HCT116 (cell line): ENCODE data around the gene EGFL6. TPM values are rescaled to one million over a fixed set of nuclear protein-coding genes. Genes with fewer than 3 reads are reported as not detected.

Experiments
- ATAC-seq: fragments of 200-7000 bp; cut with Tn5 transposase; 2 replicates; pipeline ENCODE4 v1.9.1; 2020; ENCODE audit warnings: mild to moderate bottlenecking, moderate library complexity
- Bru-seq: library from RNA; stranded (reverse); fragments of 400-500 nt; gene quantifications from one replicate; lab custom pipeline; 2021; lab: Mats Ljungman, UMichigan
- BruChase-seq, 2 experiments: library from RNA; stranded (reverse); fragments of 400-500 nt; gene quantifications; one replicate each; lab custom pipeline; 2021; lab: Mats Ljungman, UMichigan
- BruUV-seq: library from RNA; stranded (reverse); fragments of 400-500 nt; replicated peaks from 2 replicates; lab custom pipeline; 2021; lab: Mats Ljungman, UMichigan
- CTCF ChIA-PET: fragments of 300-600 bp; sonication (Branson Sonifier 250); formaldehyde crosslinking; loops from one replicate; lab custom pipeline; 2021; ENCODE audit warnings: antibody characterized with exemption; lab: Charles Lee
- POLR2A ChIA-PET: fragments of 300-600, 350-600 bp; sonication (Branson Sonifier 250); formaldehyde crosslinking; loops from one replicate; lab custom pipeline; 2021; ENCODE audit warnings: antibody characterized with exemption; lab: Charles Lee
- RAD21 ChIA-PET, 2 experiments: fragments of 300-600 bp; sonication (Branson Sonifier 250); formaldehyde crosslinking; loops; one replicate each; lab custom pipeline; 2023; ENCODE audit warnings: low total read pairs in 2 of 2; ENCODE audit not compliant: uncharacterized antibody in 2 of 2, unreplicated experiment in 2 of 2, low non-redundant PET in 1 of 2; lab: Charles Lee
- DNase-seq: peaks from one replicate; pipeline ENCODE4 v3.0.0-alpha.2; 2010; ENCODE audit warnings: low read depth, low spot score
- H2AFZ ChIP-seq: fragments of 200-600 bp; shearing (Covaris generic), sonication (generic); 2 replicates; pipeline ENCODE4 v1.6.1; 2017; ENCODE audit warnings: low read depth, mixed run types, mixed read lengths, antibody characterized with exemption, low read length; ENCODE audit not compliant: poor library complexity, severe bottlenecking
- H3K27ac ChIP-seq: 2 replicates; pipeline ENCODE4 v1.5.1; 2012; ENCODE audit warnings: low read depth, low read length
- H3K27me3 ChIP-seq: fragments of 200-600 bp; sonication (generic); 2 replicates; pipeline ENCODE4 v1.6.1; 2016; ENCODE audit warnings: mixed run types, low read length, mixed read lengths; ENCODE audit not compliant: insufficient read depth
- H3K36me3 ChIP-seq, 2 experiments: fragments of 200-500 bp in 1 of 2; fragments of 200-600 bp in 1 of 2; sonication (Bioruptor generic) in 1 of 2; sonication (generic) in 1 of 2; 2 replicates each; pipeline versions ENCODE4 v1.5.1 to v1.6.1; 2014 to 2016; ENCODE audit warnings: low read length in 2 of 2, inconsistent platforms in 1 of 2, mixed read lengths in 1 of 2, mixed run types in 1 of 2; ENCODE audit not compliant: insufficient read depth in 2 of 2, control insufficient read depth in 1 of 2
- H3K4me1 ChIP-seq, 2 experiments: fragments of 200-600 bp in 1 of 2; sonication (generic) in 1 of 2; 2 replicates each; pipeline versions ENCODE4 v1.5.1 to v1.6.1; 2012 to 2017; ENCODE audit warnings: low read length in 2 of 2, inconsistent platforms in 1 of 2, mild to moderate bottlenecking in 1 of 2, mixed read lengths in 1 of 2, mixed run types in 1 of 2, moderate library complexity in 1 of 2; ENCODE audit not compliant: insufficient read depth in 2 of 2, control insufficient read depth in 1 of 2
- H3K4me2 ChIP-seq: fragments of 200-600 bp; sonication (generic); 2 replicates; pipeline ENCODE4 v1.6.1; 2017; ENCODE audit warnings: mixed run types, low read length, mixed read lengths
- H3K4me3 ChIP-seq, 2 experiments: fragments of 200-600 bp in 1 of 2; sonication (generic) in 1 of 2; replicated peaks in 1 of 2; 2 replicates each; pipeline ENCODE4 v1.5.1; 2011 to 2016; ENCODE audit warnings: low read length in 2 of 2, control low read depth in 1 of 2, low read depth in 1 of 2, mild to moderate bottlenecking in 1 of 2, mixed read lengths in 1 of 2, mixed run types in 1 of 2
- H3K79me2 ChIP-seq: fragments of 200-600 bp; sonication (generic); 2 replicates; pipeline ENCODE4 v1.6.1; 2017; ENCODE audit warnings: mild to moderate bottlenecking, mixed run types, low read length, moderate library complexity, mixed read lengths; ENCODE audit not compliant: insufficient read depth
- H3K9ac ChIP-seq: fragments of 200-600 bp; sonication (generic); 2 replicates; pipeline ENCODE4 v1.6.1; 2016; ENCODE audit warnings: low read length, mixed read lengths
- H3K9me2 ChIP-seq: fragments of 200-600 bp; sonication (generic), shearing (Covaris generic); 2 replicates; pipeline ENCODE4 v1.6.1; 2017; ENCODE audit warnings: mixed run types, mild to moderate bottlenecking, moderate library complexity; ENCODE audit not compliant: insufficient read depth
- H3K9me3 ChIP-seq, 2 experiments: fragments of 200-500 bp in 1 of 2; fragments of 200-600 bp in 1 of 2; sonication (Bioruptor generic) in 1 of 2; sonication (generic) in 1 of 2; 2 replicates each; pipeline ENCODE4 v1.6.1; 2014 to 2017; ENCODE audit warnings: low read length in 2 of 2, mixed read lengths in 2 of 2, inconsistent platforms in 1 of 2, low read depth in 1 of 2, mild to moderate bottlenecking in 1 of 2, mixed run types in 1 of 2, moderate library complexity in 1 of 2; ENCODE audit not compliant: control insufficient read depth in 1 of 2, insufficient read depth in 1 of 2
- H4K20me1 ChIP-seq: fragments of 200-600 bp; sonication (generic), shearing (Covaris generic); 2 replicates; pipeline ENCODE4 v1.6.1; 2017; ENCODE audit warnings: mixed run types, mild to moderate bottlenecking, moderate library complexity; ENCODE audit not compliant: insufficient read depth
- ATF3 ChIP-seq: IDR thresholded peaks from 2 replicates; pipeline ENCODE4 v1.6.1; 2012
- CBX3 ChIP-seq: IDR thresholded peaks from 2 replicates; pipeline ENCODE4 v1.6.1; 2012; ENCODE audit warnings: low read depth
- EZH2 ChIP-seq: fragments of 200-600 bp; sonication (generic); IDR thresholded peaks from 2 replicates; pipeline ENCODE4 v1.6.1; 2017; ENCODE audit warnings: antibody characterized with exemption, mixed run types
- EZH2phosphoT487 ChIP-seq: fragments of 200-600 bp; IDR thresholded peaks from 2 replicates; pipeline ENCODE4 v1.6.1; 2018; ENCODE audit warnings: antibody characterized with exemption, borderline replicate concordance
- FOSL1 ChIP-seq: IDR thresholded peaks from 2 replicates; pipeline ENCODE4 v1.6.1; 2012; ENCODE audit warnings: low read depth
- POLR2A ChIP-seq: IDR thresholded peaks from 2 replicates; pipeline ENCODE4 v1.7.0; 2011; ENCODE audit warnings: borderline replicate concordance; ENCODE audit not compliant: insufficient read depth, insufficient read length; ENCODE audit errors: extremely low read depth
- POLR2AphosphoS5 ChIP-seq: IDR thresholded peaks from 2 replicates; pipeline ENCODE4 v1.6.1; 2011; ENCODE audit warnings: mild to moderate bottlenecking, low read depth, low read length, moderate library complexity
- REST ChIP-seq: IDR thresholded peaks from 2 replicates; pipeline ENCODE4 v1.6.1; 2012; ENCODE audit warnings: low read depth
- SIN3A ChIP-seq: IDR thresholded peaks from 2 replicates; pipeline ENCODE4 v1.6.1; 2012; ENCODE audit warnings: low read depth
- YY1 ChIP-seq: IDR thresholded peaks from 2 replicates; pipeline ENCODE4 v1.6.1; 2011; ENCODE audit warnings: low read length, low read depth, moderate library complexity, mild to moderate bottlenecking; ENCODE audit not compliant: insufficient replicate concordance; ENCODE audit errors: extremely low read depth
- ZFX ChIP-seq: fragments of 450-650 bp; IDR thresholded peaks from 2 replicates; pipeline ENCODE4 v1.6.1; 2017
- ZNF274 ChIP-seq: fragments of 200-500 bp; sonication (Bioruptor generic); IDR thresholded peaks from 2 replicates; pipeline ENCODE4 v1.6.1; 2014; ENCODE audit warnings: mild to moderate bottlenecking, low read depth, low read length, inconsistent platforms
- intact Hi-C: fragments of 100-400 bp; cut with micrococcal nuclease; formaldehyde crosslinking; loops from 2 replicates; pipeline ENCODE4 v1.10.0; 2022
- long read RNA-seq: library from polyadenylated mRNA; unstranded; transcript quantifications from one replicate; pipeline ENCODE4 v2.0.0, GENCODE V29; 2021; ENCODE audit not compliant: unreplicated experiment
- polyA plus RNA-seq: library from polyadenylated mRNA; unstranded; fragments of >200 nt; gene quantifications from 2 replicates; pipeline ENCODE4 v1.2.1, GENCODE V29; 2012; ENCODE audit warnings: missing spikeins
- total RNA-seq: library from RNA; stranded (reverse); gene quantifications from one replicate; pipeline ENCODE4 v1.2.1, GENCODE V29; 2021; ENCODE audit not compliant: unreplicated experiment

The EGFL6 gene, protein sequence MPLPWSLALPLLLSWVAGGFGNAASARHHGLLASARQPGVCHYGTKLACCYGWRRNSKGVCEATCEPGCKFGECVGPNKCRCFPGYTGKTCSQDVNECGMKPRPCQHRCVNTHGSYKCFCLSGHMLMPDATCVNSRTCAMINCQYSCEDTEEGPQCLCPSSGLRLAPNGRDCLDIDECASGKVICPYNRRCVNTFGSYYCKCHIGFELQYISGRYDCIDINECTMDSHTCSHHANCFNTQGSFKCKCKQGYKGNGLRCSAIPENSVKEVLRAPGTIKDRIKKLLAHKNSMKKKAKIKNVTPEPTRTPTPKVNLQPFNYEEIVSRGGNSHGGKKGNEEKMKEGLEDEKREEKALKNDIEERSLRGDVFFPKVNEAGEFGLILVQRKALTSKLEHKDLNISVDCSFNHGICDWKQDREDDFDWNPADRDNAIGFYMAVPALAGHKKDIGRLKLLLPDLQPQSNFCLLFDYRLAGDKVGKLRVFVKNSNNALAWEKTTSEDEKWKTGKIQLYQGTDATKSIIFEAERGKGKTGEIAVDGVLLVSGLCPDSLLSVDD
- total RNA-seq (not detected), Bru-seq, nascent RNA (not detected), BruChase-seq, experiment 1, labeled RNA remaining after a 6-hour chase (not detected), BruChase-seq, experiment 2, labeled RNA remaining after a 2-hour chase (not detected)
- not detected in 2 replicates for polyA plus RNA-seq
- long read RNA-seq: 0 reads

GRCh38 chrX:13569479-13570260, at the start of gene EGFL6:
Gene EGFL6 (plus strand): TSS chrX:13569601. CDS start chrX:13569862, 261 bp downstream.
- no peak within 1 kb of the TSS for H3K9ac ChIP-seq
- H3K79me2 ChIP-seq: no peaks in the 10 kb centered on the region
- DNase-seq: no peak
- no peak for TF ChIP-seq EZH2
- no peak for TF ChIP-seq REST
- TF ChIP-seq YY1: no peak
- TF ChIP-seq CBX3: no peak
- TF ChIP-seq POLR2A: no peak
- no peak for TF ChIP-seq ZNF274
- no peak for TF ChIP-seq ZFX
- TF ChIP-seq SIN3A: no peak
- TF ChIP-seq FOSL1: no peak
- TF ChIP-seq POLR2AphosphoS5: no peak
- TF ChIP-seq EZH2phosphoT487: no peak
- no peak for TF ChIP-seq ATF3
- no peak within 1 kb of the TSS for H3K4me3 ChIP-seq
- no peaks in the 10 kb centered on the region for H3K9me3 ChIP-seq
- H4K20me1 ChIP-seq: no peaks in the 10 kb centered on the region
- H3K27ac ChIP-seq: no peak within 1 kb of the TSS
- no peaks in the 10 kb centered on the region for H3K4me1 ChIP-seq
- no TSS peak for BruUV-seq
- intact Hi-C loops: no loop called here
- no peak for ATAC-seq
- ChIA-PET POLR2A (no interaction called here), RAD21 (no interaction called here), CTCF (no interaction called here)
- no peaks in the 10 kb centered on the region for H3K9me2 ChIP-seq
- H3K4me2 ChIP-seq: no peak within 1 kb of the TSS
- no peaks in the 10 kb centered on the region for H3K36me3 ChIP-seq
- H2AFZ ChIP-seq: no peak within 1 kb of the TSS
- H3K27me3 ChIP-seq: no peaks in the 10 kb centered on the region
